ENCODE data around the gene CALHM6.

CALHM6 gene

DNA sequence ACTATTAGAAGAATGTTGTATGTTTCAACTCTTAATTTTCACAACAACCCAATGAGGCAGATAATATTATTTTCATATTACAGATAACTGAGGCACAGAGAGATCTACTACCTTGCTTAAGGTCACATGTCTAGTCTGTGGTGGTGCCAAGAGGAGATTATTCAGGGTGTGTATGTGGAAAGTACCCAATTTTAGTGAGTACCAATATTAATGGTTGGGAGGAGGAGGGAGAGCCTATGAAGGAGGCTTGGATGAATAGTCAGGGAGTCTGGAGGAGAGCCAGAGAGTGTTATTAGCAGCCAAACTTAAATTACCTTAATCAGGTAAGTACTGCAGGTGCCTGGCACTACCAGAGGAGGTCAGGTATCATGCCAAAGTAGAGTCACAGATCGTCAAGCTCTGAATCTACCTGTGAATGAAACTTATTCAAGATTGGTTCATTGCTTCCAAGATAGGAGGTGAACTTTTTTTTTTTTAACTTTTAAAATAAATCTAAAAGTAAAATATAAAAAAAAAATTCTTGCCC is 10.9 kb upstream of the CALHM6 start:
- no peaks in the 10 kb centered on the region for H3K27me3 ChIP-seq
- no peaks in the 10 kb centered on the region for H3K36me3 ChIP-seq
- peaks cover 65 to 71% of the 10 kb centered on the region in 2 experiments for H3K4me1 ChIP-seq (ENCODE audit: control insufficient read depth in 1 of 2, insufficient read depth in 1 of 2, low read depth in 1 of 2, low read length in 1 of 2)
- TF ChIP-seq, protein P1, sequence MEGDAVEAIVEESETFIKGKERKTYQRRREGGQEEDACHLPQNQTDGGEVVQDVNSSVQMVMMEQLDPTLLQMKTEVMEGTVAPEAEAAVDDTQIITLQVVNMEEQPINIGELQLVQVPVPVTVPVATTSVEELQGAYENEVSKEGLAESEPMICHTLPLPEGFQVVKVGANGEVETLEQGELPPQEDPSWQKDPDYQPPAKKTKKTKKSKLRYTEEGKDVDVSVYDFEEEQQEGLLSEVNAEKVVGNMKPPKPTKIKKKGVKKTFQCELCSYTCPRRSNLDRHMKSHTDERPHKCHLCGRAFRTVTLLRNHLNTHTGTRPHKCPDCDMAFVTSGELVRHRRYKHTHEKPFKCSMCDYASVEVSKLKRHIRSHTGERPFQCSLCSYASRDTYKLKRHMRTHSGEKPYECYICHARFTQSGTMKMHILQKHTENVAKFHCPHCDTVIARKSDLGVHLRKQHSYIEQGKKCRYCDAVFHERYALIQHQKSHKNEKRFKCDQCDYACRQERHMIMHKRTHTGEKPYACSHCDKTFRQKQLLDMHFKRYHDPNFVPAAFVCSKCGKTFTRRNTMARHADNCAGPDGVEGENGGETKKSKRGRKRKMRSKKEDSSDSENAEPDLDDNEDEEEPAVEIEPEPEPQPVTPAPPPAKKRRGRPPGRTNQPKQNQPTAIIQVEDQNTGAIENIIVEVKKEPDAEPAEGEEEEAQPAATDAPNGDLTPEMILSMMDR (IDR thresholded peaks at IDR 0.05) = no peak
- peak overlapping the region in 1 of 2 experiments; percentile 26 for H3K4me3 ChIP-seq (ENCODE audit: low read depth in 1 of 2, low read length in 1 of 2)
- peak overlapping the region; percentile 87 for H3K27ac ChIP-seq
- no peaks in the 10 kb centered on the region for H3K9me3 ChIP-seq

DNA sequence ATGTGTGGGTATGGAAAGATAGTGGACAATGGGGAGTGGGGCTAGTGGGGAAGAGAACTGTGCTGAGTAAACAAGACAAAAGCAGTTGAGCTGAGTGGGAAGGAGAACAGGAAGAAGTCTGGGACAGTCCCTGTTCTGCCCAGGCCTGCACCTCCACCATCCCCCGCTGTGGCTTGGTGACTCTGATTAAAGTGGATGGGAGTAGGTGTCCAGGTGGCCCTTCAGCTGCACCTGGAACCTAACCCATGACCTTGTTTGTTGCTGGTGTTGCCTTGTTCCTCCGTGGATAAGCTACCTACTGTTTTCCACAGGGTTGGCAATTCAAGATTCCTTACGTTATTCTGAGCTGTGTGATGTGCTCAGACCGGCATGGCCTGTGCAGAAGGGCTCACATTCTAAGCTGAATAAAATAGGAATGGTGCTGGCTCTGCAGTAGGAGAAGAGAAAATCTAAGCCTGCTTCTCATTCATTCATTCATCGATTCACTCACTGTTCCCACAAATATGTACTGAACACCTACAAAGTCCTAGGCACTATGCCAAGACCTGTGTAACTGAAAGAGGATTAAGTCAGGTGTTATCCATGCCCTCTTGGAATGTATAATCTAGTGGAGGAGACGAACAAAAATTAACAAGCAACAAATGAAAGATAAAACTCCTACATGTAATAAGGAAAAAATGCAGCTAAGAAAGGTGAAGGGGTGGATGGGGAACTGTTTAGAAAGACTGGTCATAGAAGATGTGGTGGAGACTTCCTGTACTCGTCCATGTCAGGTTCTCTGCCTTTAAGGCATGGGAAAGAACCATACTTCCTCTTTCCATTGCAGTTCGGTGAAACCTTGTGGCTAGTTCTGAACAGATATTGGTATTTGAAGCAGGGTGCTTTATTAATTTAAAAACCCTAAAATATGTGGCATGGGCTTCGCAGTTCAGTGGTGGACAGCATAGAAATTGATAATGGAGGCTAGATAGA is 10.1 kb upstream of the CALHM6 start:
- Histone ChIP-seq H3K4me3 (ENCODE audit: low read depth in 1 of 2, low read length in 1 of 2) (peak overlapping the region; percentile 2 to 26), H3K27me3 (no peaks in the 10 kb centered on the region), H3K36me3 (no peaks in the 10 kb centered on the region), H3K4me1 (ENCODE audit: control insufficient read depth in 1 of 2, insufficient read depth in 1 of 2, low read depth in 1 of 2, low read length in 1 of 2) (peaks cover 62 to 63% of the 10 kb centered on the region in 2 experiments), H3K9me3 (no peaks in the 10 kb centered on the region), H3K27ac (peak overlapping the region; percentile 87)
- TF ChIP-seq, protein P1 (IDR thresholded peaks at IDR 0.05) = no peak

DNA sequence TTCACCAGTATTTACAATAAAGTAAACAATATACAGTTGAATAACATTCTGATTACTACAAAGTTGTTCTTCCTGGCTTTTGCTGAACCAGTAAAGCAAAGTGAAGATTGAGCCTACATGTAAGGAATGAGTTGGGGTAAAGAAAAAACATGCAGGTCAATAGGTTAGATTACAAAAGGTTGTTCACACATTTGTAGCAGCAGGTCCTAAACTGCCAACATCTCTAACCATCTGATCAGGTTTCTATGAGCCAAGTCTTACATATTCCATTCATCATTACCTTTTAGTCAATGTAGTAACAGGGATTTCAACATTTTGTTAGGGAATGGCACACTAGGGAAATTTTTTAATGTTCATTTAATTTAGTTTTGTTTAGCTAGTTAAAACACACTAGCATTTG is 9.3 kb upstream of the CALHM6 start:
- H3K36me3 ChIP-seq = no peaks in the 10 kb centered on the region
- H3K27me3 ChIP-seq = no peaks in the 10 kb centered on the region
- no peaks in the 10 kb centered on the region for H3K9me3 ChIP-seq
- H3K4me3 ChIP-seq (ENCODE audit: low read depth in 1 of 2, low read length in 1 of 2) = peak overlapping the region in 1 of 2 experiments; percentile 26
- peak overlapping the region; percentile 87 for H3K27ac ChIP-seq
- TF ChIP-seq, protein P1 (IDR thresholded peaks at IDR 0.05) = no peak
- peaks cover 54% of the 10 kb centered on the region in 2 experiments for H3K4me1 ChIP-seq (ENCODE audit: control insufficient read depth in 1 of 2, insufficient read depth in 1 of 2, low read depth in 1 of 2, low read length in 1 of 2)

DNA sequence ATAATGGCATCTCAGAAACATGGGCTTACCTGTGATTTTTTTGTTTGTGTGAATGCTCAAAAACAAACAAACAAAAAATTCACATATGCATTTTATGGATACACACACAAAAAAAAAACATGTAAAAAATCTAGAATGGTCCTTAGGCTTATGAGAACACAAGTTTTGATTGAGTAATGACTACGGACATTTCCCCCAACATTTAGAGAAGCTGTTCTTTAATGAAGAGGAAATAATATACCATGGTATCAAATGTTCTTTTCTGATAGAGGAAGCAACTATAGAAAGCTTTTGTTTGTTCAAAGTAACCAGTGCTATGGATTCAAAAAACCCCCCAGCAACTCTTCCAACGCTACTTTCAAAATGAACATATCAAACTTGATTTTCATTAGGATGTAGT is 8.6 kb upstream of the CALHM6 start:
- Histone ChIP-seq H3K27me3 (no peaks in the 10 kb centered on the region), H3K4me3 (ENCODE audit: low read depth in 1 of 2, low read length in 1 of 2) (no peak overlapping the region), H3K27ac (no peak overlapping the region), H3K4me1 (ENCODE audit: control insufficient read depth in 1 of 2, insufficient read depth in 1 of 2, low read depth in 1 of 2, low read length in 1 of 2) (peaks cover 48% of the 10 kb centered on the region in 2 experiments), H3K36me3 (no peaks in the 10 kb centered on the region), H3K9me3 (no peaks in the 10 kb centered on the region)
- TF ChIP-seq, protein P1 (IDR thresholded peaks at IDR 0.05) = no peak

DNA sequence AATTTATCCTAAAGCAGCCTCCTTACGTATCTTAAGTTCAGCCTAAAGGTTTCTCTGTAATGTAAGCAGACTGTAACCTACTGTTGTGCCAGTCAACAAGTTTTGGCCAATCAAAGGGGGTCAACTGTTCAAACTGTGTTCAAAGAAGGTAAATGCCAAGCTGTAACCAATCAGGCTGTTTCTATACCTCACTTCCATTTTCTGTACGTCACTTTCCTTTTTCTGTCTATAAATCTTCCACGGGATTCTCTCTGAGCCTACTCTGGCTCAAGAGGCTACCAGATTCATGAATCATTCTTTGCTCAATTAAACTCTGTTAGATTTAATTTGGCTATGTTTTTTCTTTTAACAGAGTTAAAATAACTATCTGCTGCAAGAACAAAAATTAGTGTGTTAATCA is 5.1 kb upstream of the CALHM6 start:
- Histone ChIP-seq H3K4me1 (ENCODE audit: control insufficient read depth in 1 of 2, insufficient read depth in 1 of 2, low read depth in 1 of 2, low read length in 1 of 2) (peaks cover 12 to 14% of the 10 kb centered on the region in 2 experiments), H3K4me3 (ENCODE audit: low read depth in 1 of 2, low read length in 1 of 2) (no peak overlapping the region), H3K27me3 (no peaks in the 10 kb centered on the region), H3K27ac (no peak overlapping the region), H3K36me3 (no peaks in the 10 kb centered on the region), H3K9me3 (no peaks in the 10 kb centered on the region)
- TF ChIP-seq, protein P1 (IDR thresholded peaks at IDR 0.05) = no peak

All from neutrophil (primary cell).